Spleen (tissue), 7 donors: ENCODE measurements around the gene MAG.

ENCODE experiments used
- POLR2A ChIP-seq, 3 donors: fragments of 450-650 bp; IDR thresholded peaks; one replicate each; pipeline ENCODE4 v1.5.1; 2017; ENCODE audit warnings: antibody characterized with exemption in 3 of 3, mild to moderate bottlenecking in 1 of 3
- POLR2AphosphoS5 ChIP-seq, 3 donors: sonication (generic); formaldehyde crosslinking; IDR thresholded peaks; one replicate each; pipeline ENCODE4 v1.5.1; 2017; ENCODE audit warnings: antibody characterized with exemption in 3 of 3
- TF ChIP-seq, protein P1 (sequence below), 11 experiments: fragments of 200-600 bp in 7 of 11; fragments of 450-650 bp in 4 of 11; sonication (generic) in 4 of 11; IDR thresholded peaks in 8 of 11; conservative IDR thresholded peaks in 3 of 11; 1 replicate in 7 of 11; 2 replicates in 4 of 11; pipeline versions ENCODE4 v1.4.0 to v1.8.0; 2016 to 2021; ENCODE audit warnings: antibody characterized with exemption in 11 of 11, inconsistent platforms in 4 of 11, mild to moderate bottlenecking in 1 of 11
- donor health status: DM: no; HTN: no; CAD: no; lungs with moderate emphysema.
- donor health status: DM: no; HTN: no; CAD: no.
- donor health status: DM: no; HTN: no; CAD: no.

DNA sequence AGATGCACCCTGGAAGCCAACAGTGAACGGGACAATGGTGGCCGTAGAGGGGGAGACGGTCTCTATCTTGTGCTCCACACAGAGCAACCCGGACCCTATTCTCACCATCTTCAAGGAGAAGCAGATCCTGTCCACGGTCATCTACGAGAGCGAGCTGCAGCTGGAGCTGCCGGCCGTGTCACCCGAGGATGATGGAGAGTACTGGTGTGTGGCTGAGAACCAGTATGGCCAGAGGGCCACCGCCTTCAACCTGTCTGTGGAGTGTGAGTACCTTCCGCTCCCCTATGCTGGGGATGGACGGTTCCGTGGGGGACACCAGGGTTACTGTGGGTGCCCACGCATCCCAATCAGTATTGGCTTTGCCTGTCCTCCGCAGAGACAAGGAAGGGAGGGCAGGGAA, 10.5 kb downstream of the MAG start:
- TF ChIP-seq, protein P1, sequence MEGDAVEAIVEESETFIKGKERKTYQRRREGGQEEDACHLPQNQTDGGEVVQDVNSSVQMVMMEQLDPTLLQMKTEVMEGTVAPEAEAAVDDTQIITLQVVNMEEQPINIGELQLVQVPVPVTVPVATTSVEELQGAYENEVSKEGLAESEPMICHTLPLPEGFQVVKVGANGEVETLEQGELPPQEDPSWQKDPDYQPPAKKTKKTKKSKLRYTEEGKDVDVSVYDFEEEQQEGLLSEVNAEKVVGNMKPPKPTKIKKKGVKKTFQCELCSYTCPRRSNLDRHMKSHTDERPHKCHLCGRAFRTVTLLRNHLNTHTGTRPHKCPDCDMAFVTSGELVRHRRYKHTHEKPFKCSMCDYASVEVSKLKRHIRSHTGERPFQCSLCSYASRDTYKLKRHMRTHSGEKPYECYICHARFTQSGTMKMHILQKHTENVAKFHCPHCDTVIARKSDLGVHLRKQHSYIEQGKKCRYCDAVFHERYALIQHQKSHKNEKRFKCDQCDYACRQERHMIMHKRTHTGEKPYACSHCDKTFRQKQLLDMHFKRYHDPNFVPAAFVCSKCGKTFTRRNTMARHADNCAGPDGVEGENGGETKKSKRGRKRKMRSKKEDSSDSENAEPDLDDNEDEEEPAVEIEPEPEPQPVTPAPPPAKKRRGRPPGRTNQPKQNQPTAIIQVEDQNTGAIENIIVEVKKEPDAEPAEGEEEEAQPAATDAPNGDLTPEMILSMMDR (IDR thresholded peaks at IDR 0.05 in 8 of 11, conservative IDR thresholded peaks at IDR 0.05 in 3 of 11): no peak
- TF ChIP-seq POLR2AphosphoS5 (IDR thresholded peaks at IDR 0.05) (no peak), POLR2A (IDR thresholded peaks at IDR 0.05) (no peak)
